Measurements from ENCODE around the gene FIGNL2.

DNA sequence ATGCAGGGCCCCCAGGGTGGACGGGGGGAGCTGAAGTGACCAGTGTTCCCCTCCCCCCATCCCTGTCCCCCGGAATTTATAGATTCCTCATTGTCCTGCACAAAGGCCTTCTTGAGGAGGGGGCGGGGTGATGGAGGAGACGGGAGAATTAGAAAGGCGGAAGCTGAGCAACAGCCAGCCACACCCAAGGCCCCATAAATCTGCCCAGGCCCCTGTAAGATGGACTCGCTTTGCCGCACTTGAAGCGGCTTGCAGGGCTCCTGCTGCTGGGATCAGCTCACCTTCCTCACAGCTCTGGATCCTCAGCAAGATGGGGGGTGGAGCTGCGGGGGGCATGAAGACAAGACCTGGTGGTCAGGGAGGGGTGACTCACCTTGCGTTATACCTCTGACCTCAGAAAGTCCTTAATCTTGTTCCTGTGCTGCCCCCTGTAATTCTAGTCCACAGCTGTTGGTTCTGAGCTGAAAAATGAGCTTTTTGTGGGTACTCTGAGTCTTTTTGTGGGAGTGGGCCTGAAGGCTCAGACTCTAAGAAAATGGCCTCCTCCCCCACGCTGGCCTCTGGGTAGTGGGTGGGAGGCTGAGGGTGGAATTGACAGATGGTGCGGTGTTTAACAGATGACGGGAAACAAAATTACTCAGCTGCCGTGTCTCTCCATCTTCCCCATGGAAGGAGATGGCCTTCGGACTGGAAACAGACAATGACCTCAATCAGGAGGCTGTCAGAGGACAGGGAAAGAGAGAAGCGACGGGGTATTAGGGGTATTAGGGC lies 23.6 kb upstream of the FIGNL2 start:
- TF ChIP-seq, protein P1, sequence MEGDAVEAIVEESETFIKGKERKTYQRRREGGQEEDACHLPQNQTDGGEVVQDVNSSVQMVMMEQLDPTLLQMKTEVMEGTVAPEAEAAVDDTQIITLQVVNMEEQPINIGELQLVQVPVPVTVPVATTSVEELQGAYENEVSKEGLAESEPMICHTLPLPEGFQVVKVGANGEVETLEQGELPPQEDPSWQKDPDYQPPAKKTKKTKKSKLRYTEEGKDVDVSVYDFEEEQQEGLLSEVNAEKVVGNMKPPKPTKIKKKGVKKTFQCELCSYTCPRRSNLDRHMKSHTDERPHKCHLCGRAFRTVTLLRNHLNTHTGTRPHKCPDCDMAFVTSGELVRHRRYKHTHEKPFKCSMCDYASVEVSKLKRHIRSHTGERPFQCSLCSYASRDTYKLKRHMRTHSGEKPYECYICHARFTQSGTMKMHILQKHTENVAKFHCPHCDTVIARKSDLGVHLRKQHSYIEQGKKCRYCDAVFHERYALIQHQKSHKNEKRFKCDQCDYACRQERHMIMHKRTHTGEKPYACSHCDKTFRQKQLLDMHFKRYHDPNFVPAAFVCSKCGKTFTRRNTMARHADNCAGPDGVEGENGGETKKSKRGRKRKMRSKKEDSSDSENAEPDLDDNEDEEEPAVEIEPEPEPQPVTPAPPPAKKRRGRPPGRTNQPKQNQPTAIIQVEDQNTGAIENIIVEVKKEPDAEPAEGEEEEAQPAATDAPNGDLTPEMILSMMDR (IDR thresholded peaks at IDR 0.05), result no peak
- TF ChIP-seq EZH2phosphoT487 (IDR thresholded peaks at IDR 0.05) (no peak), EZH2 (IDR thresholded peaks at IDR 0.05) (no peak)
